ENCODE data around the gene PHEX.

PHEX gene

DNA sequence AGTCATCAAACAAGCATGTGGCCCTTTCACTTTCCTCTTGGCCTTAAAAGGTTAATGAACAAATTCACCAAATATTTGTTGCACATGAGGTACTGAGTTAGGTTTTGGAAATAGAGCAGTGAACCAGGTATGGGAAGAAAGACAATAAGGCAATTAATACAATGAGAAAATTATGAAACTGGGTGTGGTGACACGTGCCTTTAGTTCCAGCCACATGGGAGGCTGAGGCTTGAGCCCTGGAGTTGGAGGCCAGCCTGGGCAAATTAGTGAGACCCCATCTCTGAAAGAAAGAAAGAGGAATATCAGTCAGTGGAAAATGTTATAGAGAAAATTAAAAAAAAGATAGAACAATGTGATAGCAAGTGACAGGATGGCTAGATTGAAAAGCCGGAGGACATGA is 8.1 kb downstream of the PHEX start:
- no peak for DNase-seq (ENCODE audit: low read depth, low spot score)

DNA sequence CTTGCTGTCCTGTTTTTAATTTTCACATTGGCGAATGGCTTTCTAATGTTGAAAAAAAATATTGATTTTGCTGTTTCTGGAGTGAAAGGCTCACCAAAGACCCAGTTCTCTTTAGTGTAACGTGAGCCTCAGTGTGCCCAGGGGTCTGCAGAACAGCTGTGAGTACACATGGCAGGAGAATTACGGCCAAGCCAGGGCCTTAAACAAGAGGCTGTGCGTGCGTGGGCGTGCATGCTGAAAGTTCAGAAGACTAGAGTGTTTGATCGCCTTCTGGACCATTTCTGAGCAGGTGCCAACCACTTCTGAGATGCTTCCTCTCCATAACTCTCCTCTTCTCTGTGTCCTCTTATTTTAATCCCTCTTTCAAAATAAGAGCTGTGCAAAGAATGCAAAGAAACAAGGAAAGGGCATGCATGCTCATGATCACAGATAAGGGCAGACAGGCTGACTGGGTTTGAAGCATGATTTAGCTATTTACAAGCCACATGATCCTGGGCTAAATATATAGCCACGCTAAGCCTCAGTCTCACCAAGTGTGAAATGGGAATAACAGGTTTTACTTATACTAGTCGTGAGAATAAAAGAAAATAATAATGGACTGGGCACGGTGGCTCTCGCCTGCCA is 9.9 kb downstream of the PHEX start:
- no peak for DNase-seq (ENCODE audit: low read depth, low spot score)

DNA sequence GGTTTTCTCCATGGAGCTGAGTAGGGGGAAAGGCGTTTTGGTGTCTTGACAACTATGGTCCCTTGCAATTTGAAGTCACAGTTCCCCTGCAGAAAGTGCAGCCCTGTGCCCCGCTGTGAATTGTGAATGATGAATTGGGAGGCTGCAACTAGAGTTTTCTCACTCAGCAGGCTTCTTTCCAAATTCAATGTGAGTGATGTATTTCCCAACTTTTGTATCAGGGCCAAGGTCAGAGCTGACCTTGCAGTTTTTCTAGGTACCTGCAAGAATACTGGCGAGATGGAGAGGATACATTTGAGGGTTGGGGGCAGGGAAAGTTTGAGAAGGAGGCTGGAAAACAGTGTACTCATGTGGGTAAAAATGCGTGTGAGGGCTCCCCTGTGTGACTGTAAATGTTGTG is 11.7 kb downstream of the PHEX start:
- no peak for DNase-seq (ENCODE audit: low read depth, low spot score)

DNA sequence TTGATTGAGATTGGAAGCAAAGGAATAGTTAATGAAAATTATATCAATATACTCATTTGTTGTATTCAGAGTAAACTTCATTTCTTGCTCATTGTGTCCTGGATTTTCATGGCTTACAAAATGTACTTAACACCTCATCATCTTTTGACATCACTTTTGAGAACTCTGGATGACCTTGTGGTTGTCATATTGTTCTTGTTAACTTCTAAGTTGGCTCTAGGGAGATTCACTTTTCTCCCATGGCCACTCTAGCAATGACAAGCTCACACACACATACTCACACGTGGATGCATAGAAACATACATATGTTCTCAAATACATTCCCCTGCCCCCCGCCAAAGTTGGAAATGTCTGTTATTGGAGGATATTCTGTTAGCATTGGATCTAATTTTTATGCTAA is 15.3 kb downstream of the PHEX start:
- DNase-seq (ENCODE audit: low read depth, low spot score) = no peak

- no peak for DNase-seq (ENCODE audit: low read depth, low spot score)
Observed at GRCh38 chrX:22053481-22053880, 21.4 kb downstream of the PHEX start.

DNA sequence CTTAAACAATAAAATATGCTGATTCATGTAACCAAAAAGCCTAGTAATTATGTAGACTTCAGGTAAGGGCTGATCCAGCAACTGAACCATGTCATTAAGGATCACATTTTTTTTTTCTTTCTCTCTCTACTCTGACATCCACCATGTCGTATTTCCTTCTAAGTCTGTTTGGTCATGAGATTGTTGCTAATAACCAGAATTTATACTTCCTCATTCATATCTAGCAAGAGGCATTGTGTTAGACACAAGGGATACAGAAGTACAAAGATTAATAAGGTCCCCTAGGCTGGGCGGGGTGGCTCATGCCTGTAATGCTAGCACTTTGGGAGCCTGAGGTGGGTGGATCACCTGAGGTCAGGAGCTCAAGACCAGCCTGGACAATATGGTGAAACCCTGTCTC is 24.1 kb downstream of the PHEX start:
- DNase-seq (ENCODE audit: low read depth, low spot score) = no peak

GRCh38 chrX:22057667-22058066 is 25.5 kb downstream of the PHEX start:
- DNase-seq (ENCODE audit: low read depth, low spot score) = no peak

- no peak for DNase-seq (ENCODE audit: low read depth, low spot score)
Observed at GRCh38 chrX:22059775-22060174, 27.6 kb downstream of the PHEX start.

DNA sequence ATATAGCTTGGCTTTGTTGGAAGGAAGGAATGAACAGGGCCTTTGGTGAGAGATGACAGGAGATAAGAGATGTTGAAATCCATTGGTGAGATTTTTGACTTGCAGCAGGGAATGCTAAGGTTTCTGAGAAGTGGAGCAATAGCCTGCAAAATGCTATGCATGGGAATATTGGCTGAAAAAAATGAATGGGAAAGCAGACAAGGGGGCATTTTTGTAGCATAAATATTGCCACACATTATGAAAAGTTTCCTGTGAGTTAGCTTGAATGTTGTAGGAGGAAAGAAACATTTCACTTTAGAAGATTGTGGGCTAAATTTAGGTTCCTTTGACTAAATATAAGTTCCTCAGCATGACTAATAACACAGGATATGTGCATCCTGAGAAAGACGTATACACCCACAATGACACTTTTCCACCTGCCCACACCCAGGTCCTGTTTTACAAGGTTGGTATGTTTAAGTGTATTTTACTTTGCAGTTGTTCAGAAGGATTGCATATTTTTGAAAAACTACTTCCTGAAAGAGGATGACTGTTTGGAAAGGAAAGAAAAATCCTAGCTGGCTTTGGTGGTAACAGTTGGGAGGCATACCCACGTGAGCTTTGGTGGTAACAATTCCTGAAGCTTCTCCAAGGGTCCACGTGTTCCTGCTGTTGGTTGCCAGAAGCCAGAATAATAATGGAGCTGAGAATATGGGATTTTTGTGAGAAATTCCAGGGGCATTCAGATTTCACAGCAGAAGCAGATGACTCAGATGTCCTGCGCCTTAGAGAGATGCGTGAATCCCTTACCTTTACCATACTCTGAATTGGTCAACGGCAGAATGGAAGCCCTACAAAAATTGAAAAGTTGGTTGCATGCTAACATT is 28.5 kb downstream of the PHEX start:
- DNase-seq (ENCODE audit: low read depth, low spot score) = no peak

- DNase-seq (ENCODE audit: low read depth, low spot score) = peak; percentile 0
Observed at GRCh38 chrX:22063284-22063683, 31.2 kb downstream of the PHEX start.

- no peak for DNase-seq (ENCODE audit: low read depth, low spot score)
Observed at GRCh38 chrX:22069586-22069985, 37.5 kb downstream of the PHEX start.

DNA sequence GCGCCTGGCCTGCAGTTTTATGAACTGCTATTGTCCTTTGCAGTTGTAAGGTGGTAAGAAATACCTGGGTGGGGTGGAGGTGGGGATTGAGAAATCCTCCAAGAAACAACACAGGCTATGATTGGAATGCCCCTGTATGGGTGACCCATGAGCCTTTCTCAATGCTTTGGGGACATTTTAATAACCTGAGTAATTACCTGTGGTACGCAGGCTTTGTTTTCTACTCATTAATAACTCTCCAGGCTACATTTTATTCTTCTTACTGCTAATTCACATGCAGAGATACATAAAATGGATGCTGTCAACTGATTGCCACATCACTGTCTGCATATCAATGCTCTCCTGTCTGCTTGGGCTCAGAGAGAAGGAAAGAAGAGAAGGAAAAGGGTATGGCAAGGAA is 41.8 kb downstream of the PHEX start:
- no peak for DNase-seq (ENCODE audit: low read depth, low spot score)

- no peak for DNase-seq (ENCODE audit: low read depth, low spot score)
Observed at GRCh38 chrX:22078117-22078516, 46.0 kb downstream of the PHEX start.

GRCh38 chrX:22081475-22082092 is 49.5 kb downstream of the PHEX start:
- peak; percentile 13 for DNase-seq (ENCODE audit: low read depth, low spot score)

- DNase-seq (ENCODE audit: low read depth, low spot score) = no peak
Observed at GRCh38 chrX:22086003-22086402, 53.9 kb downstream of the PHEX start.

DNA sequence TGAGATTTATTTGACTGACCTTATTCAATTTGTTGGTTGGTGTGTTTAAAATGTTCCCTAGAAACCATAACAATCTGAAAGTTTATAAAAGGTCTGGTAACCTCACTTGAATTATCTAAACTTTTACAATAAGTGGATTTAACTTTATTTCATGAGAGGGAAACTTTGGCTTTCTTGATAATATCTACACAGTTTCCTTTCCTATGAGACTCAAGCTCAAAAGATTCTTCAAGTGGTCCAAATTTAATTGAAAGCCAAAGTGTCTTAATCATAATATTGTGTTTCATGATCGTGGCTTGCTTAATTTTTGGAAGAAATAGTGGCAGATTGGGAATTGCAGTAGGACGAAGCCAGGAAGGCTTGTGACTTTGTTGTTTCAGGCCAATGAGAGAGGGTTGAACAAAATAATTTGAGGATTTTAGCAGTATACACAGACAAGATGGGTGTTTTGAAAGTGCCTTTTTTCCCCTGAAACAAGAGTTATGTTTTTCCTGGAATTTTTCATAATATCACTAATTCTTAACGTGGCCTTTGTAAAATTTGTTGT is 55.0 kb downstream of the PHEX start:
- DNase-seq (ENCODE audit: low read depth, low spot score) = no peak

GRCh38 chrX:22088326-22088725 is 56.2 kb downstream of the PHEX start:
- DNase-seq (ENCODE audit: low read depth, low spot score) = no peak

- no peak for DNase-seq (ENCODE audit: low read depth, low spot score)
Observed at GRCh38 chrX:22090181-22090580, 58.1 kb downstream of the PHEX start.

GRCh38 chrX:22093550-22093949 is 61.4 kb downstream of the PHEX start:
- no peak for DNase-seq (ENCODE audit: low read depth, low spot score)

GRCh38 chrX:22095286-22095685 is 63.2 kb downstream of the PHEX start:
- no peak for DNase-seq (ENCODE audit: low read depth, low spot score)

DNA sequence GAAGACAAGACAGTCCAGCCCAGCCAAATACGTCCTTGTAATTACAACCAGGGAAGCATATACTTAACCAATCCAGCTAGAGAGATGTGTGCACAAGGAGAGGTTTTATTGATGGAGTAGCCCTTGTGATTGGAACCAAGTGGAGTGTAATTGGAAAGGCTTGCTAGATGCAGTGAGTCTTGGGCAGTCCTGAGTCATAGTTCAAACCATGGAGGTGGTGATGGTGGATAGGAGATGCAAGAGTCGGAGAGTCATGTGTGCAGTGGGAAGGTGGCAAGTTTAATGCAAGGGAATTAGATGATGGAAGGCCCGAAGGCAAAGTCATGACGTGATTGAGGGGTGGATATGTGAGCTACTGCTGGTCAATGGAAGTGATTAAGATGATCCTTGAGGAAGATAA is 63.7 kb downstream of the PHEX start:
- no peak for DNase-seq (ENCODE audit: low read depth, low spot score)

GRCh38 chrX:22097012-22097694 is 65.0 kb downstream of the PHEX start:
- DNase-seq (ENCODE audit: low read depth, low spot score) = no peak

Data from activated naive CD8-positive, alpha-beta T cell treated with anti-CD3 and anti-CD28 coated beads, Interleukin-2, amount 50 U/mL, for 16 hours (primary cell).